Natural killer cell (primary cell): ENCODE data around the gene PLEKHG5. TPM values are rescaled to one million over a fixed set of nuclear protein-coding genes. Genes with fewer than 3 reads are reported as not detected.

Experiments
- ATAC-seq, 3 donors: fragments of 150-1000 bp in 2 of 3; fragments of 200-7000 bp in 1 of 3; cut with Tn5 transposase; 1 replicate in 1 of 3; 2 replicates in 2 of 3; pipeline ENCODE4 v1.10.0; 2021; ENCODE audit warnings: mild to moderate bottlenecking in 2 of 3, moderate library complexity in 2 of 3
- DNase-seq, 2 donors: peaks; one replicate each; pipeline versions ENCODE4 v3.0.0 to v3.0.0-alpha.2; 2013 to 2021; ENCODE audit warnings: mixed read lengths in 1 of 2
- H3K27ac ChIP-seq: one replicate; pipeline ENCODE4 v1.5.1; 2013; ENCODE audit warnings: mild to moderate bottlenecking, low read length
- H3K27me3 ChIP-seq: one replicate; pipeline ENCODE4 v1.6.1; 2013; ENCODE audit warnings: low read length; ENCODE audit not compliant: control insufficient read depth, insufficient read depth
- H3K36me3 ChIP-seq: one replicate; pipeline ENCODE4 v1.6.1; 2013; ENCODE audit warnings: low read length; ENCODE audit not compliant: control insufficient read depth, insufficient read depth
- H3K4me1 ChIP-seq: one replicate; pipeline ENCODE4 v1.6.1; 2013; ENCODE audit warnings: low read length; ENCODE audit not compliant: control insufficient read depth, insufficient read depth
- H3K4me3 ChIP-seq: one replicate; pipeline ENCODE4 v1.5.1; 2013; ENCODE audit warnings: low read length
- H3K9me3 ChIP-seq: one replicate; pipeline ENCODE4 v1.6.1; 2013; ENCODE audit warnings: low read length; ENCODE audit not compliant: control insufficient read depth, insufficient read depth
- H3K27ac Mint-ChIP-seq, 2 donors: one replicate each; pipeline ENCODE4 v1.8.0; 2022; ENCODE audit warnings: mild to moderate bottlenecking in 2 of 2, mixed read lengths in 2 of 2, moderate library complexity in 1 of 2
- H3K27me3 Mint-ChIP-seq, 2 donors: one replicate each; pipeline ENCODE4 v1.8.0; 2022; ENCODE audit warnings: low read depth in 2 of 2, mixed read lengths in 2 of 2
- H3K36me3 Mint-ChIP-seq: one replicate; pipeline ENCODE4 v1.8.0; 2022; ENCODE audit warnings: mixed read lengths
- H3K4me1 Mint-ChIP-seq, 2 donors: one replicate each; pipeline ENCODE4 v1.8.0; 2022; ENCODE audit warnings: mixed read lengths in 2 of 2
- H3K4me3 Mint-ChIP-seq: one replicate; pipeline ENCODE4 v1.8.0; 2022; ENCODE audit warnings: mild to moderate bottlenecking, moderate library complexity, mixed read lengths
- H3K9me3 Mint-ChIP-seq, 2 donors: one replicate each; pipeline ENCODE4 v1.8.0; 2022; ENCODE audit warnings: mixed read lengths in 2 of 2
- CTCF ChIP-seq: fragments of 200-600 bp; IDR thresholded peaks from one replicate; pipeline ENCODE4 v1.8.0; 2022; ENCODE audit warnings: antibody characterized with exemption
- whole genome bisulfite sequencing: methylation state at CpG from one replicate; pipeline ENCODE4 v1.1.7; 2013; ENCODE audit warnings: missing lambda C conversion rate; ENCODE audit not compliant: insufficient coverage; 5-methylcytosine and 5-hydroxymethylcytosine counted together
- intact Hi-C: fragments of 100-400 bp; cut with micrococcal nuclease; formaldehyde crosslinking; loops from one replicate; pipeline ENCODE4 v1.14.2; 2022
- total RNA-seq, 4 donors: library from RNA; stranded (reverse); fragments of 120-200 nt in 1 of 4; gene quantifications; one replicate each; pipeline versions ENCODE4 v1.2.3 to v1.2.4, GENCODE V29; 2013 to 2022

PLEKHG5 gene
- total RNA-seq, 3 donors from 2014 or later (not counting 1 experiment from before 2014, with no cell fraction given): 0.16 to 1.1 (median 0.54) TPM

- no peak for ATAC-seq
- Histone ChIP-seq H3K27ac (no peak overlapping the region), H3K36me3 (no peaks in the 10 kb centered on the region), H3K4me1 (peaks cover 33% of the 10 kb centered on the region), H3K27me3 (peaks cover 24% of the 10 kb centered on the region), H3K9me3 (no peaks in the 10 kb centered on the region), H3K4me3 (no peak overlapping the region)
- Mint-ChIP-seq H3K9me3 (no peaks in the 10 kb centered on the region), H3K27me3 (peaks cover 17 to 31% of the 10 kb centered on the region in 2 donors), H3K27ac (no peak overlapping the region), H3K4me1 (peaks cover 0 to 12% of the 10 kb centered on the region in 2 donors), H3K4me3 (no peak overlapping the region), H3K36me3 (no peaks in the 10 kb centered on the region)
- no peak for DNase-seq
- intact Hi-C loops: no loop called here
- TF ChIP-seq CTCF: no peak
- WGBS: 93% methylated on average over 15 of the region's 15 CpGs
These were observed 47.1 kb downstream of the PLEKHG5 start for GRCh38 chr1:6444377-6444776.

GRCh38 chr1:6443339-6444115, 47.9 kb downstream of the PLEKHG5 start:
- Mint-ChIP-seq H3K27ac (no peak overlapping the region), H3K4me3 (no peak overlapping the region), H3K4me1 (peaks cover 0 to 10% of the 10 kb centered on the region in 2 donors), H3K36me3 (no peaks in the 10 kb centered on the region), H3K27me3 (peaks cover 21 to 30% of the 10 kb centered on the region in 2 donors), H3K9me3 (no peaks in the 10 kb centered on the region)
- DNase-seq: no peak
- ATAC-seq: no peak
- H3K9me3 ChIP-seq: no peaks in the 10 kb centered on the region
- H3K27me3 ChIP-seq: peaks cover 22% of the 10 kb centered on the region
- H3K4me1 ChIP-seq: peaks cover 29% of the 10 kb centered on the region
- no peak overlapping the region for H3K27ac ChIP-seq
- intact Hi-C loops: no loop called here
- 89% methylated on average over 21 of the region's 21 CpGs for WGBS
- no peak for TF ChIP-seq CTCF
- H3K36me3 ChIP-seq: no peaks in the 10 kb centered on the region
- H3K4me3 ChIP-seq: no peak overlapping the region

DNA sequence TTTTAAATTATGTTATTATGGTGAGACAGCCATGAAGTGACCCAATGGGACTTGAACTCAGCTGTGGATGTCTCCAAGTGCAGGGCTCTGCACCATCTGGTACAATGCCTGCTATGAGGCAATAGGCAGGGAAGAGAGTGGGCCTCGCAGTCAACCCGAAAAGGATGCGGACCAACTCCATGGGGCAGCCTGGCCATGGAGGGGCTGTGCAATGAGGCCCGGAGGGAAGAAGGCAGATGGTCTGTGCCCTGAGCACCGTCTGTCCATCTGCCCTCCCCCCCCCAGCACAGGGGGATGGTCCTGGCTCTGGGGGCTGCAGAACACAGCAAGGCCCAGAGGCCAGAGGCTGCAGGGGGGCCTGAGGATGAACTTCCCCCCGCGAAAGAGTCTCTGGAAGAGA, 49.9 kb downstream of the PLEKHG5 start:
- no peak for TF ChIP-seq CTCF
- Mint-ChIP-seq H3K27ac (no peak overlapping the region), H3K9me3 (no peaks in the 10 kb centered on the region), H3K36me3 (no peaks in the 10 kb centered on the region), H3K27me3 (peaks cover 27 to 37% of the 10 kb centered on the region in 2 donors), H3K4me3 (no peak overlapping the region), H3K4me1 (peaks cover 5 to 19% of the 10 kb centered on the region in 2 donors)
- ATAC-seq: no peak
- whole genome bisulfite sequencing: 85% methylated on average over 7 of the region's 7 CpGs
- Histone ChIP-seq H3K4me1 (peaks cover 11% of the 10 kb centered on the region), H3K27me3 (peaks cover 12% of the 10 kb centered on the region), H3K9me3 (no peaks in the 10 kb centered on the region), H3K4me3 (no peak overlapping the region), H3K36me3 (no peaks in the 10 kb centered on the region), H3K27ac (no peak overlapping the region)
- DNase-seq: no peak
- intact Hi-C loops: no loop called here
